AG10803 (cell line): Measurements from ENCODE around the gene PLXNA4.

Experiments
- DNase-seq: peaks from one replicate; pipeline ENCODE4 v3.0.0; 2010; ENCODE audit warnings: low read depth
- H3K4me3 ChIP-seq: 2 replicates; pipeline ENCODE4 v1.5.1; 2011; ENCODE audit warnings: mild to moderate bottlenecking, low read length, control low read depth
- TF ChIP-seq, protein P1 (sequence below): conservative IDR thresholded peaks from 2 replicates; pipeline ENCODE4 v1.5.1; 2011; ENCODE audit warnings: mild to moderate bottlenecking, low read length, control low read depth, inconsistent platforms

The PLXNA4 gene

DNA sequence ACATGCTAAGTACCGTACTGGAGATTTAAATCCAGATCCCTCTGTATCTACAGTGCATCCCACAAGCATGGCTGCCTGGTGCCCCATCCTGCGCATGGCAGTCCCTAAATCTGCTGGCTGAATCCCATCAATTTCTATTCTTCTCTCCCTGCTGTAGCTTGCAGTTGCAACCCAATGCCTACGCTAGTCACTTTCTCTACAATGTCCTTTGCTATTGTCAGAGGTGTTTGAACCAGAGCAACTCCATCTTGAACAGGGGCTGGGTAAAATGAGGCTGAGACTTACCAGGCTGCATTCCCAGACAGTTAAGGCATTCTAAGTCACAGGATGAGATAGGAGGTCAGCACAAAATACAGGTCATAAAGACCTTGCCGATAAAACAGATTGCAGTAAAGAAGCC lies 461.2 kb downstream of the PLXNA4 start:
- no peak for DNase-seq
- no peak overlapping the region for H3K4me3 ChIP-seq
- TF ChIP-seq, protein P1, sequence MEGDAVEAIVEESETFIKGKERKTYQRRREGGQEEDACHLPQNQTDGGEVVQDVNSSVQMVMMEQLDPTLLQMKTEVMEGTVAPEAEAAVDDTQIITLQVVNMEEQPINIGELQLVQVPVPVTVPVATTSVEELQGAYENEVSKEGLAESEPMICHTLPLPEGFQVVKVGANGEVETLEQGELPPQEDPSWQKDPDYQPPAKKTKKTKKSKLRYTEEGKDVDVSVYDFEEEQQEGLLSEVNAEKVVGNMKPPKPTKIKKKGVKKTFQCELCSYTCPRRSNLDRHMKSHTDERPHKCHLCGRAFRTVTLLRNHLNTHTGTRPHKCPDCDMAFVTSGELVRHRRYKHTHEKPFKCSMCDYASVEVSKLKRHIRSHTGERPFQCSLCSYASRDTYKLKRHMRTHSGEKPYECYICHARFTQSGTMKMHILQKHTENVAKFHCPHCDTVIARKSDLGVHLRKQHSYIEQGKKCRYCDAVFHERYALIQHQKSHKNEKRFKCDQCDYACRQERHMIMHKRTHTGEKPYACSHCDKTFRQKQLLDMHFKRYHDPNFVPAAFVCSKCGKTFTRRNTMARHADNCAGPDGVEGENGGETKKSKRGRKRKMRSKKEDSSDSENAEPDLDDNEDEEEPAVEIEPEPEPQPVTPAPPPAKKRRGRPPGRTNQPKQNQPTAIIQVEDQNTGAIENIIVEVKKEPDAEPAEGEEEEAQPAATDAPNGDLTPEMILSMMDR = no peak

DNA sequence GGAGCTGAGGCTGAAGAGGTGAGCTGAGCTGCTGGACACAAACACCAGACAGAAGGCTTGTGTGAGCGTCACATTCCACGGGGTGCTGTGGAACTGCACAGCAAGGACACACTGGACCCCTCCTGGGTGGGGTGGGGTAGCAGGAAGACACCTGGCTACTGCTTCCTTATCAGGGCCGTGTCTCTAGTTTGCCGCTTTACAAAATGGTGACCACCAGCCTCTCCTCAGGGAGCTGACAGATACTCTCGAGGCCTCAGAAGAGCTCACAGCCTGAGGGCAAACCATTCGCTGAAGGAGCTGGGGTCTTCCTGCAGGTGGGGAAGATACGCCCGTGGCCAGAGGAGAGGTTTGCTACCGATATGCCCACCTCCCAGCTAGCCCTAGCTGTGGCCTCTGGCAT lies 461.9 kb downstream of the PLXNA4 start:
- H3K4me3 ChIP-seq = no peak overlapping the region
- no peak for DNase-seq
- TF ChIP-seq, protein P1 = no peak

DNA sequence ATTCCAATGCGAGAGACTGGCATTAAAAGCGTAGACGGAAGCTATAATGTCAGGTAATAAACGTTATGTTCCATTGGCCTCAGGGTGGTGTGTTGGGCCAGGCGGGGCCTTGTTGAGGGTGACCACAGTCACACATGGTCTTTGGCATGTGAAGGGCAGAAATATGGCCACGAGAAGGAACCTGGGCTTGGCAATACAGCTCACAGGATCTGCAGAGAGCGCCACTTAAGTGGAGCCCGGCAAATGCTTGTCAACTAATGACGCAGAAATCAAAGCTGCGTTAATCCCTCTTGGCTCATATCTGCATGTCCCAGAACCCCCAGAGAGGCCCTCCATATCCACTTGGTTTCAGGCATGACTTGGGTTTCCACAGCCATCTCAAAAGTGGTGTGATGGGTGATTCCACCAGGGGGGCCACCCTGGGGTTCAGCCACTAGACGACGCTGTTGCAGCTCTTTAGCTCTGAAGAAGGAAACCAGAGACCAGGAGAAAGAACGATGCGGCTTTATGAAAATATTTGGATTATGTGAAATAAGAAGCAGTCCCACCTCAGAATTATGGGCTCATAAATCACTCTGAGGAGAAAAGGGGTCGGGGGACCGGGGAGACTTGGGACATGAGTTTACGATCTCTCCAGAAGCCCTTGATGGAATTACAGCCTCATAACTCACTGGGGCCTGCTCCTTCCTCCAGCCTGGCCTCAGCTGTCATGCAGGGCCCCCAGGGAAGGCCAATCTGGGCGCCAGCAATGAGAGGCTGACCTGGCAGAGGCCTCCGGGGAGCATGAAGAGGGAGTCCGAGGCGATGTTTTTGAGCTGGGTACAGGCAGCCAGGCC lies 462.5 kb downstream of the PLXNA4 start:
- TF ChIP-seq, protein P1 = no peak
- DNase-seq = no peak

DNA sequence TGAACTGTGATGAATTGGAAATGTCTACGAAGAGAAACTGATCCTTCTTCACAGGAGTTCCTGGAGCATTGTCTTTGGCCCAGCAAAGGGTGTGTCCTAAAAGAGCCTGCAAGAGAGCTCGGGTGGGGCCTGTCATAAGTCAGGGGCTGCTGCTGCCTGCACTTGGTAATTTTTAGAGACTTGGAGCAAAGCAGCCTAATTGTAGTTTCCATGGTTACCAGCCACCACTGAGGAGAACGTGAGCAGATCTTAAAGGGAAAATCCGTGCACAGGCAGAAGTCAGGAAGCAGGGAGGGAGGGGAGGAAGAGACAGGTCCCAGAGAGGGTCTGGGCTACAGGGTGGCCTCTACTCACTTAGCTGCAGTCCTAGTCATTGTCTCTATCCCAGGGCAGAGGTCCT lies 463.6 kb downstream of the PLXNA4 start:
- no peak overlapping the region for H3K4me3 ChIP-seq
- no peak for DNase-seq
- TF ChIP-seq, protein P1 = no peak

More for the DNA sequence above, 462.5 kb downstream of the PLXNA4 start:
- H3K4me3 ChIP-seq = no peak overlapping the region

DNA sequence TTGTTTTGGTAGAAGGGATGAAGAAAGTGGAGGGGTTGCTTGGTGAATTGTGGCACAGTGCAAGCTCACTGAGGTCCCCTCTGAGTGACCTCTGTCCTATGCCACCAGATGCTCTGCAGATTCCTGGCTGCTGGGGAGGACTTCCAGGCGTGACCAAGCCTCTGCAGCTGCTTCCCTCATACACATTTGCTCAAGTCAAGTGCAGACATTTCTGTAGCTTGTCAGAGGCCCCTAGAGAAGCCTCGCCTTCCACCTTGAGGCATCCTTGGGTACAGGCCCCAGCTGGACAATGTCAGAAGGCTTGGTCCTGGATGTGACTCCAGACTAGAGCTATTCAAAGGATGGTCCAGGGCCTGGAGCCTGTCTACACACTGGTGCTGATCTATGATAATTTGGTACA lies 464.2 kb downstream of the PLXNA4 start:
- DNase-seq = no peak
- TF ChIP-seq, protein P1 = no peak
- H3K4me3 ChIP-seq = no peak overlapping the region

DNA sequence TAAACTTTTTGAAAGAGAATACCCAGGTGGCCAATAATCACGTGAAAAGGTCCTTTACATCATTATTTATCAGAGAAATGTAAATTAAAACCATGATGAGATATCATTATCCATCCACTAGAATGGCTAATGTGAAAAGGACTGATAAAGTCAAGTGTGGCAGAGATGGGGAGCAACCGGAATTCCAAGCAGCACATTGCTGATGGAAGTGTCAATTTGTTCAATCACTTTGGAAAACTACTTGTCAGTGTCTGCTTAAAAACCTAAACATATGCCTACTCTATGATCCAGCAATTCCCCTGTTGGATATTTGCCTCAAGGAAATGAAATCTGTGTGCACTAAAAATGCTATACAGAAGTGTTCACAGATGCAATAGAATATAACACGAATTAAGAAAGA lies 465.6 kb downstream of the PLXNA4 start:
- no peak overlapping the region for H3K4me3 ChIP-seq
- DNase-seq = no peak
- TF ChIP-seq, protein P1 = no peak

DNA sequence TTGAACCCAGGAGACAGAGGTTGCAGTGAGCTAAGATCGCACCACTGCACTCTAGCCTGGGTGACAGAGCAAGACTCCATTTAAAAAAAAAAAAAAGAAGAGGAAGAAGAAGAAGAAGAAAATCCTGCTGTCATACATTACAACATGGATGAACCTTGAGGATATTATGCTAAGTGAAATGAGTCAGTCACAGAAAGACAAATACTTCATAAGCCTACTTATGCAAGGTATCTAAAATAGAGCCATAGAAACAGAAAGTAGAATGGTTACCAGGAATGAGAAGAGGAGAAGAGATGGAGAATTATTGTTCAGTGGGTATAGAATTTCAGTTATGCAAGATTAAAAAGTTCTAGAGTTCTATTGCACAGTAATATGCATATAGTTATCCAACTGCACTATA lies 466.5 kb downstream of the PLXNA4 start:
- TF ChIP-seq, protein P1 = no peak
- H3K4me3 ChIP-seq = no peak overlapping the region
- no peak for DNase-seq
